Central memory CD4-positive, alpha-beta T cell (primary cell): ENCODE data around the gene DYNLL2.
"Not testable (repeated sequence)": the region's sequence is repeated elsewhere in the genome, so short reads cannot be mapped to it uniquely, and the experiment has no call there.

ENCODE experiments used
- DNase-seq: peaks from one replicate; pipeline ENCODE4 v3.0.0; 2022

The DYNLL2 gene

DNA sequence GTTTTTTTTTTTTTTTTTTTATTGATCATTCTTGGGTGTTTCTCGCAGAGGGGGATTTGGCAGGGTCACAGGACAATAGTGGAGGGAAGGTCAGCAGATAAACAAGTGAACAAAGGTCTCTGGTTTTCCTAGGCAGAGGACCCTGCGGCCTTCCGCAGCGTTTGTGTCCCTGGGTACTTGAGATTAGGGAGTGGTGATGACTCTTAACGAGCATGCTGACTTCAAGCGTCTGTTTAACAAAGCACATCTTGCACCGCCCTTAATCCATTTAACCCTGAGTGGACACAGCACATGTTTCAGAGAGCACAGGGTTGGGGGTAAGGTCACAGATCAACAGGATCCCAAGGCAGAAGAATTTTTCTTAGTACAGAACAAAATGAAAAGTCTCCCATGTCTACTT lies 10.0 kb upstream of the DYNLL2 start:
- DNase-seq, result not testable (repeated sequence)

DNA sequence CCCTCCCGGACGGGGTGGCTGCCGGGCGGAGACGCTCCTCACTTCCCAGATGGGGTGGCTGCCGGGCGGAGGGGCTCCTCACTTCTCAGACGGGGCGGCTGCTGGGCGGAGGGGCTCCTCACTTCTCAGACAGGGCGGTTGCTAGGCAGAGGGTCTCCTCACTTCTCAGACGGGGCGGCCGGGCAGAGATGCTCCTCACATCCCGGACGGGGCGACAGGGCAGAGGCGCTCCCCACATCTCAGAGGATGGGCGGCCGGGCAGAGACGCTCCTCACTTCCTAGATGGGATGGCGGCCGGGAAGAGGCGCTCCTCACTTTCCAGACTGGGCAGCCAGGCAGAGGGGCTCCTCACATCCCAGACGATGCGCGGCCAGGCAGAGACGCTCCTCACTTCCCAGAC lies 8.8 kb upstream of the DYNLL2 start:
- DNase-seq, result not testable (repeated sequence)

DNA sequence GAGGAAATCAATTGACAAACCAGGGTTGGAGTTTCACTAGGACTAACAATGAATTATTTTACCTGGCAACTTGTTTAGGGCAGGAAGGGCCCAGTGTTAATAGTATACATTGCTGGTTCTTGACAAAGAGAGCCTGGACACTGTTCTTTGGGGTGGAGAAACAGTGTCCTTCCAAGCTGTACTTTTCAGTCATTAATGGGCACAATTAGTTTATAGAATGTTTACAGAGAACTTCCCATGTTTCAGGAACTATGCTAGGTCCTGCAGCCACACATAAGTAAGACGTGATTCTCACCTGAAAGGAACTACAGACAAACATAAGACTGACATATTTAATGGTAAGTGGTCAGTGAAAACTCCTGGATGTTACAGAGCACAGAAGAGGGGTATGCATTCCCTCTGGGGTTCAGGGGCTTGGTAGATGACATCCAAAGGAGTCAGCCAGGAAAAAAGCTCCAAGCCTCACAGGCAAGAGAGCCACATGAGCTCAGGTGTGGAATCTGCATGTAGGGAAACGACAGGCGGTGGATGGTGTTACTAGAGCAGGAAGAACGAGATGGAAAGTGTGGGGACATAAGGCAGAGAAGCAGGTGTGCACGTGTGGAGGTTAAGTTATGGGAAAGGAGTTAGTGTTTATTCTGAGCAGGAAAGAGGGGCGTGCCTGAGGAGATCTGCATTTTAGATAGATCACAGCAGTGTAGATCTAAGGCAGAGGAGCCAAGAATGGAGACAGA lies 3.8 kb upstream of the DYNLL2 start:
- no peak for DNase-seq

DNA sequence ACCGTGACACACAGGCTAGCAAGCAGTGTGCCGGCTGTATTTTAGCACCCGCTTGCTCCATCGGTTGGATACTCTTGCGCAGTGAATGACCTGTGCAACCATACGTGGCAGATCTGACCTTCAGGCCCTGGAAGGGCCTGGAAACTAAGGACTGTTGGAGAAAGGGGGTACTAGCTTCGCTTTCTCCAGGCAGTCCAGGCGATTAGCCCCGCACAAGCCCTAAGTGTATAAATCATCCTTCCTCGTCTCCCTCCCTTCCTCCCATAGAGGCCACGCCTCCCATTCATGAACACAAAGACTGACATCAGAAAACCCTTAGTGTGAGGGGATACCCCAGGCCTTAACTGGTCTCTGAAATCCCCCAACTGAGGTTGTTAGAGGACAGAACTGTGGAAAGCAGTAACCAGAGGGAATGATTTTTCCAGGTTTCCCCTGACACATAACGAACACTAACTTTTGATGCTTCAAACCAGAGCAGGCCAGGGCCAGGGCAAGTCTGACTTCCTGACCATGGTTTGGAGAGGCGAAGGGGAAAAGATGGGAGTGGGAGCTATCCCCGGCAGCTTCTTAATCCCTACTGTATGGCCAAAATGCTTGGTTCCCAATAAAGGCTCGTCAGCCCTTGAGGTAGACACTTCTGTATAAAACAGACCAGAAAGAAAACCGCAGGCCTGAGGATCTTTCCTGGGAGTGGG lies 1.4 kb upstream of the DYNLL2 start:
- no peak for DNase-seq

DNA sequence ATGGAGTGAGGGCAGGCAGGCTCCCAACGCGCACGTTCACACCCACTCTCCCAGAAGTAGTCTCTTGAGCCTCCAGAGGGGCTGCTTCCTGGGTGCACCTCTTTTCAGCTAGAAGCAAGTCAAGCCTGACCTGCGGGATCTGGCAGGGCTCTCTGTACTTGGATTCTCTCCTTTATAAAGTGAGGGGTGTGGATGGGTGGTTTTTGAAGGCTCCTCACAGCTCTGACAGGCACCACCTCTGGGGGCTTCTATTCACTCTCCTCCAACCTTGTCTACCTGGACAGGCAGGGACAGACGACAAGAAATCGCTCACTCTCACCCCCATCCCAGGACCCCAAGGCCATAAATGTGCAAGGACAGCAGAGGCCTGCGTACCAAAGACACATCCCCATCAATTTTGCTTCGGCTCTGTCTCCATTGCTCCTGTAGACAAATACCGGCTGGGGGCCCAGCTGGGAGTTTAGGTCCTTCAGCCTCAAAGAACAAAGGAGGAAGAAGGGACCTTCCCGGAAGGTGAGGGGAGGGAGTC lies 814 bp upstream of the DYNLL2 start:
- no peak for DNase-seq

DNA sequence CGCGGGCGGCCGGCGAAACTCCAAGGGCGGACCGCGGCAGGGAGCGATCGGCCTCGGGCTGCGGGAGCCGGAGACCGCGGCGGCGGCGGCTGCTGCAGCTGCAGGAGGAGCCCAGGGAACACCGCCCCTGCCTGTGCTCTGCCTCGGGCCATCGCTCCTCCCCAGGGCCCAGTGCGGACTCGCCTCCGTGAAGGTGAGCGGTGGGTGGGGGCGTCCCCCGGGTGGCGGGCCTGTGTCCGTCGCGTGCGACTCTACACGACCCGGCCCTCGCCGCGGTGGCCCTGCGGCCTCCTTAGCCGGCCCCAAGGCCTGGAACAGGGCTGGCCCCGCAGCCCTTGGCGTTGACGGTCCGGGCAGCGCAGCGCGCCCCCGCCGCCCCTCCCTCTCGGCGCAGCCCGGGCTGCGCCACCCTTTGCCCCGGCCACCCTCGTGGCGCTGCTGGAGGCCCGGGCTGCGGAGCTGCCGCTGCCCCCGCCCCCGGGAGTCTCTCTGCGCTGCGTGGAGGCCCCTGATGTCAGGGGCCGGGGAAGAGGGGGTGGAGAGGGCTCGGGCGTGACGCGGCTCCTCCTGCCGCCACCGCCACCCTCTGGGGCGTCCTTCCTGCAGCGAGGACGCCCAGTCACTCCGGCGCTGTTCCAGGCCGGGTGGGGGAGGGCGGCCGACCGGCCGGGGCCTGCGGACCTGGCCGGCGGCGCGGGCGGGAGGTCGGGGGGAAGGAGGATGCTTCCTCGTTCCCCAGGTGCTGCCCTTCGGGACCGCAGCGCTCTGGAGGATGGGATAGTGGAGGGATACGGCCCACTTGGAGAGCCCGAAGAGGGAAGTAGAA lies 485 bp downstream of the DYNLL2 start:
- DNase-seq, result peak; percentile 76

DNA sequence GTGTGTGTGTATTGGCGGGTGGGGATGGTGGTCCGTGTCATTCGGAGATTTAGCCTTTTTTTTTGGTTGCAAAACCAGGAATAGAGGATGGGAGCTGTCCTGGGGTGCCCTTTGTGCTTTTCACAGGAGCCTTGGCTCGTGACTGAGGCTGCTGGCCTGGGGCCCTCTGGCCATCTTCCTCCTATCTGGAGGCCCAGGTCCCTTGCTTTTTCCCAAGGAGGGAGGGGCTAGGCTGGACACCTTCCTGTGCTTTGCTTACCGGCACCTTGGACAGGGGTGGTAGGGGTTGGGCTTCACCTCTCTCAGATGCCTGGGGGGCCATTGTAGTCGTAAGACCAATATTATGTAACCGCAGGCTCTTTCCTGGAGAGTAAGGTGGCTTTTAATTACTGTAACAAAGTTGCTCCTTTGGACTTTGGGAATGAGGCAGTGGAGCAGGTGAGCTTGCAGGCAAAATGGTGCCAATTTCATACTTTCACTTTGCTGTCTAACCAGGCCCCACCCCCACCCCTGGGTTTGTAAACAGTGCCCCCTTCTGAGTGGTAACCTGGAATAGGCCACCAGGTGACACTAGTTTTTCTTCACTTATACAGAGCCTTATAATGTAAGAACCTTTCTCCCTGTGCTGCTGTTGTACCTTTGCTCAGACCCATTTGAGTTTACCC lies 1.2 kb downstream of the DYNLL2 start:
- peak; percentile 51 for DNase-seq

DNA sequence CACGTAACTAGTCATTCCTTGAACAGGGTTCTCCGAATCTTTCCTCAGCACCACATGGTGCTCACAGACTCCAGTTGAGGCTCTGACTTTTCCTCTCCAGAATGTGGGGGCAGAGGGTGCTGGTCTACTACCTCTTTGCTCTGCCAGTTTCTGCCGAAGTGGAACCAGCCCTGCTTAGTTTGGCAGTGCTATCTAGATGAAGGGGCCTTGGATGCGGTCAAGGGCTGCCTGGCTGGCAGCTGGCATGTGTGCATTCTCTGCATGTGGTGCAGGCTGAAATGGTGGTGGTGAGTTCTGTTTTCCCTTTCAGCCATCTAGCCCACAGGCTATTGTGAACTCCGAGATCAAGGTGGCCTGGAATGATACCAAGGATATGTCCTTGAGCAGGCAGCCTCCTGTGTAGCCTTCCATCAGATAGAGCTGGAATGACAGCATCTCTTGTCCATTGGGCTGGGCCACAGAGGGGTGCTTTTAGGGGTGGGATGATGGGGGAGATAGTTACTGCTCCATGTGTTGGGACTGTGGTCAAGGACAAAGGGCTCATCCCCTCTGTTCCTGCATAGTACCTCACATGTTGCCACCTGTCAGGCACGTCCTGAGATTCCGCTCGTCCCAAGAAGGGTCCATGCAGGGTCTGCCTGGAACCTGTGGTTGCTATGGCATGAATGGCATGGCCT lies 2.0 kb downstream of the DYNLL2 start:
- no peak for DNase-seq

DNA sequence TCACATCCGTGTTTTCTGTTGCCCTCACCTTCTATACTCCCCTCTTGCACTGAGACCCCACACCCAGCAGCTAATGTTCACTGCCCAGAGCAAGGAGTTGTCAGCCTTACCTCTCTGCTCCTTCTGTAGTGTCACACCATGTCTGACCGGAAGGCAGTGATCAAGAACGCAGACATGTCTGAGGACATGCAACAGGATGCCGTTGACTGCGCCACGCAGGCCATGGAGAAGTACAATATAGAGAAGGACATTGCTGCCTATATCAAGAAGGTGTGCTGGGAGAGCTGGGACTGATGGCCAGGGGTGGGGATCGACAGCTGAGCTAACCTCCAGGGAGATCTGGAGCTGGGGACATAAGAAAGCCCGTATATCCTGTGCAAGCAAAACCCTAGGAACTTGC lies 3.7 kb downstream of the DYNLL2 start:
- no peak for DNase-seq

DNA sequence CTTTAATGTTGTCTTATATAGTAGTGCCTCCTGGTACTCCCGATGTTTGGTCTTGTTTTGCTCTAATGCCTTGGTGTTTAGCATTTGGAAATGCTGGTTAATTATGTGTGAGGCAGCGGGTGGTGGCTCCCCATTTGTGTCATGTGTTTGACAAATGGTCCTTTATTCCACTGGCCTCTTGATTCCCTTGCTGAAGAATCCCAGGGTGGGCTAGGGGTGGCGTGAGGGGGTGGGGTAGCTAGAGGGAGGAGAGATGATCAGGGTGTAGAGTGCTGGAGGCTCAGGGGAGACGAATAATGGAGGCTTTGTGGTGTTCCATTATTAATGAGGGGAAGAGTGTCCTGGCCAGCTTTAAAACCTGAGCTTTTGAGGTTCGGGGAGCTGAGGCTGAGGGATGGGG lies 5.4 kb downstream of the DYNLL2 start:
- DNase-seq, result no peak

DNA sequence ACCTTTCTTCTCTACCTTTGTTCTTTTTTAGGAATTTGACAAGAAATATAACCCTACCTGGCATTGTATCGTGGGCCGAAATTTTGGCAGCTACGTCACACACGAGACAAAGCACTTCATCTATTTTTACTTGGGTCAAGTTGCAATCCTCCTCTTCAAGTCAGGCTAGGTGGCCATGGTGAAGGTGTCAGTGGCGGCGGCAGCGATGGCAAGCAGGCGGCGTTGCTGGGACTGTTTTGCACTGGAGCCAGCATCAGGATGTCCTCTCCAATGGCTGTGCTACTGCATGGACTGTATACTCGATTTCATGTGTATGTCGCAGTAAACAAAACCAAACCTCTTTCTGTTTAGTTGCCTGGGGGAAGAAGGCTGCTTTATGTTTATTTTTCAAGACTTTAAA lies 5.9 kb downstream of the DYNLL2 start:
- DNase-seq, result no peak

DNA sequence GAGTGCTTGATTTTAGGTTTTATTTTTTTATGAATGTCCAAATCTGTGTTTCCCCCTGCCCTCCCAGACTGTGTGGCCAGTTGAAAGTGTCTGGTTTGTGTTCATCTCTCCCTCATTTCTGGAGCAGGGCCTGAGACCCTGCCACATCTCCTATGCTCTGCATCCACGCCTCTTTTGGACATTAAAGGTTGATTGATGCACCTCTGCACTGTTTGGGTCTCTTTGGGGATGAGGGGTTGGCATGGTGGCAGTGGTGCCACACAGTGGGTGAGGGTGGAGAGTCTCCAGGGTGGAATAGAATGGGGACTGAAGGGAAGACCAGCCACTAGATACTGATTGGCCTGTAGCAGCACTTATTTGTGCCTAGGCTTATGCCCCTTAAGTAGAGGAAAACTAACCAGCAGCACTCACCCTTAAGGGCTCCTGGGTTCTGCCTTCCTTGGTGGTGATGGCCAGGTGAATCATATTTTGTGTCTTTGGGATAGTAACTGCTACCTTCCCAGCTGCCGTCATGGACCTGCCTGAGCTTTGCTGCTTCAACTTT lies 7.9 kb downstream of the DYNLL2 start:
- DNase-seq, result no peak

DNA sequence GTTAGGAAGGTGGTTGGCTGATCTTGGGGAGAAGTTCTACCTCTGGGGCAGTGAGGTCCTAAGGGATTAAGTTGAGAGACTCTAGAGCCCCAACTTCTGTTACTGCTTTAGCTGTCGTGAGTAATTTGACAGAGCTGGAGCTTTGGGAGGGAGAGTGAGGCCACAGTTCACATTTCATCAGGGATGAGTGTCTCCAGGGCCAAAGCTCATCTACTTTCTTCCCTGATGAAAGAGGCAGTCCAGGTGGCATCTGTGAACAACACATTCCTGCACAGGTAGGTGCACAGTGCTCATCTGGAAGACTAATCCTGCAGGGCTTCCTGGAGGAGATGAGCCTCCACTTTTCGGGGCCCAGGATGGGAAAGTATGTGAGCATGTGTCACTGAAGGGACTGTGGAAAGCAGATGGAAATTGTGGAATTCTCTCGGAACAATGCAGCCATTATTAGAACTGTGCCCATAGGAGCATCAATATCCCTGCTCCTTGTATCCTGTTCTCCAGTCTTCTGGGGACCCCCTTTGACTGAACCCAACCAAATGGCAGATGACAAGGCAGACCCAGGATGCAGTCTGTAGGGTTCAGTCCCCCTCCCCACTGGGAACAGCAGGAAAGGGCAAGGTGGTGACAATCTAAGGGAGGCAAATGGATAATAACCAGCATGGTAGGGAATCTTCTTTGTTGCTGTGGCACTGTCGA lies 9.0 kb downstream of the DYNLL2 start:
- DNase-seq, result no peak

DNA sequence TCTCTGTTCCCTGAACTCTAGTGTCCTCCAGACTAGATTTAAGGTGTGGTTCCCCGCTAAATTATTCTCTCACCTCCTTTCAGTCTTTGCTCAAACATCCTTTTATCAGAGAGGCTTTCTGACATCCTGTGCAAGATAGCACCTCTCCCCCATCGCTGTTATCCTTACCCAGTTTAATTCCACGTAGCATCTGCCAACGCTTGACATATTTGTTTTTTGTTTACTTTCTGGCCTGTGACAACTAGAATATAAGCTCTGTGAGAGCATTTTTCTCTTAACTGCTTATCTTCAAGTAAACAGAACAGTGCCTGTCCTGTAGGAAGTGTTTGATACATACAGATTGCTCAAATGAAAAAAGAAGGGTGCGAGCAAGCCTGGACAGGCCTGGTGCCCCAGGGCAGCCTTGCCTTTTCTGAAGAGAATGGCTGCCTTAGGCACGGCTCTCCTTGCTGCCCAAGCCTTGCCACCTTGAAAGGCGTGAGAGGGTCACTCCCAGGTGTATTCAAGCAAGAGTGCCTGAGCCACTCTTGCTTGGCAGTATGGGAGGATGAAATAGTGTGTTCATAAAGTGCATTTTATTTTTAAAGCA lies 9.7 kb downstream of the DYNLL2 start:
- DNase-seq, result no peak

DNA sequence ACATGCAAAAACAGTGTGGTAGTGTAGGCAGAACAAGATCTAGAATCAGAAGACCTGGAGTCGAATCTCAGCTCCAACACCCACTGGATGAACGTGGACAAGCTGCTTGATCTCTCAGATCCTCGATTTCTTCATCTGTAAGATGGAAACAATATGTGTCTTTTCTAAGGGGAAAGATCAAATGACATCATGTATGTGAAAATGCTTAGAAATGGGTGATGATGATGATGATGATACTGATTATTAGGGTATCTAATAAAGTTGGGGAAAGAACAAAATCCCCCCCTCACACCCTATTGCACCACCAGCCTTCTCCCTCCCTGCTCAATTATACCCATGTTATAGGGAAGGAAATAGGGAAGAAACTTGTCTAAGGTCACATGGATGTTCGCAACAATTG lies 10.9 kb downstream of the DYNLL2 start:
- DNase-seq, result no peak

DNA sequence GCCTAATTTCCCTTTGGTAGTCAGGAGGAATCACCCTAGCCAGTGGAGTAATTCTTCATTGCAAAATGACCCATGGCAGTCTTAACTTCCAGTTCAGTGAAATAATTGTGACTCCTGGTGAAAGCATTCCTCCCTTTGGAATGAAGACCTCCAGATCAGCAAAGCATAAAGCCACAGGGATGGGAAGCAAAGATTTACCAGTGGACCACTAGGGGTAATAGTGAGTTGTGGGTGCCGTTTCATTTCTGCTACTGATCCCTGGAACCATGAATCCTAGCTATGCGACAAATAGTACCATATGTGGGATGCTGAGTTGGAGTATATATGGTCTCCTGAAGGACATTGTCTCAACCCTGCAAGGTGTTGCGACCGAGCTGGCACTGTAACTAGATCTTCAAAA lies 13.7 kb downstream of the DYNLL2 start:
- no peak for DNase-seq

DNA sequence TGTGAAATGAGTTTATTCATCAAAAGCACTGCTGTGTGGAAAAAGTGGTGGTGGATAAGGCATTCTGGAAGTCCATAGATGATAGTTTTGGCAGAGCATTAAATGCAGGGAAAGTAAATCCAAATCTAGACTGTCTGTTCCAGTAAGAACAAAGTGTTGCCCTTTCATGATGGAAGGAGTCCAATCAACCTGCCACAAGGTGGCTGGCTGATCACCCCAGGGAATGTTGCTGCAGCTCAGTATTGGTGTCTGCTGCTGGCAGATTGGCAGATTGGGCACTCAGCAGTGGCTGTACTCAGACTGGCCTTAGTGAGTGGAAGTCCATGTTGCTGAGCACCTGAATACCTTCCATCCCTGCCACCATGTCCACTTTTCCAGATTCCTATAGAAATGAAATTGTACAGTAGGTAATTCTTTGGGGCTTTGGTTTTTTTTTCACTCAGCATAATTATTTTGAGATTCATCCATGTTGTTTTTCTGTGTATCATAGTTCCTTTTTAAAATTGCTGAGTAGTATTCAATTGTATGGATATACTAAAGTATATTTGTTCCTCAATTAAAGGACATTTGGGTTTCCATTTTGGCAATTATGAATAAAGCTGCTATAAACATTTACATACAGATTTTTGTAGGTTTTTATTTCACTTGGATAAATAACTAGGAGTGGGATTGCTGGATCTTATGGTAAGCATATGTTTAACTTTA lies 14.3 kb downstream of the DYNLL2 start:
- no peak for DNase-seq

DNA sequence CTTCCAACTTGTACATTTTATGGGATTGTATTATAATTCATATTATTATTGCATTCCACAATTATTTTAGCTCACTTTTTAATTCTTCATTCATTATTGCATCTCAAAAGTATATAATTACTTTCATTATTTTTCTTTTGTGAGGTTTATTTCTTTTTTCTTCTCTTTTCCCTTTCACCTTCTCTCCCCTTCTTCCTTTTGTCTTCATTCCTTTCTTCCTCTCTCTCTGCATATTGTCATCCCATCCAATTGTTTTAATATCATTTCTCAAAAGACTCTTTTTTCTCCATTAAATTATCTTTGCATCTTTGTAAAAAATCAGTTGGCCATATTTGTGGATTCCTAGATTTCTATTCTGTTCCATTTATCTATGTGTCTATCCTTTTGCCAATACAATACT lies 17.3 kb downstream of the DYNLL2 start:
- no peak for DNase-seq

DNA sequence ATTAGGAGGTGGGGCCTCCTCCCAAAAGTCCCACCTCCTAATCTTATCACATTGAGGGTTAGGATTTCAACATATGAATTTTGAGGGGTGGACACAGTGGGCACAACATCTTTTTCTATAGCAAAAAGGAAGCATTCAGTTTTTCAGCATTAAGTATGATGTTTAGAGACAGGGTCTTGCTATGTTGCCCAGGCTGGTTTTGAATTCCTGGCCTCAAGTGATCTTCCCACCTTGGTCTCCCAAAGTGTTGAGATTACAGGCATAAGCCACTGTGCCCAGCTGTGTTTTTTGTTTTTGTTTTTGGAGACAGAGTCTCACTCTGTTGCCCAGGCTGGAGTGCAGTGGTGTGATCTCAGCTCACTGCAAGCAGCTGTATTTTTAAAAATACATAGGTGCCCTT lies 18.7 kb downstream of the DYNLL2 start:
- DNase-seq, result not testable (repeated sequence)

DNA sequence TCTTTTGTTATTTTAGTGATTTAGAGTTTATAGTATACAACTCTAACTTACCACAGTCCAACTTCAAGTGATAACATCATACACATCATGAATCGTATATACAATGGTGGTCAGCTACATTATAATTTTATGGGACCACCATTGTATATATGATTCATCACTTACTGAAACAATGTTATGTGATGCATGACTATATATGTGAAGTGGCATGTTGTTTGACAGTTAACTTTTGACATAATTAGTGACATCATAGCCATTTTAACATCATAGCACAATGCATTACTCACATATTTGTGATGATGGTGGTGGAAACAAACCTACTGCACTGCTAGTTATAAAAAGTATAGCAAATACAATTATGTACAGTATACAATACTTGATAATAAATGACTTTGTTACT lies 21.9 kb downstream of the DYNLL2 start:
- DNase-seq, result no peak
